HepG2 (cell line): ENCODE measurements around the gene GNAI2. TPM values are rescaled to one million over a fixed set of nuclear protein-coding genes. Genes with fewer than 3 reads are reported as not detected.

ENCODE experiments used
- ATAC-seq: fragments of 200-7000 bp; cut with Tn5 transposase; 3 replicates; pipeline ENCODE4 v1.9.1; 2020; ENCODE audit warnings: mild to moderate bottlenecking, moderate library complexity
- BruUV-seq: library from RNA; stranded (reverse); fragments of 400-500 nt; replicated peaks from 2 replicates; lab custom pipeline; 2021; lab: Mats Ljungman, UMichigan
- CTCF ChIA-PET: fragments of 300-600 bp; formaldehyde crosslinking; extraction: SDS; loops from one replicate; lab custom pipeline; 2021; ENCODE audit warnings: low total read pairs, inconsistent platforms, low intra/inter-chr PET ratio; lab: Yijun Ruan, JAX
- POLR2A ChIA-PET: fragments of 350-600 bp; sonication (Branson Sonifier 250); formaldehyde crosslinking; loops from one replicate; lab custom pipeline; 2020; ENCODE audit warnings: antibody characterized with exemption, inconsistent platforms; lab: Yijun Ruan, JAX
- DNase-seq: peaks from one replicate; pipeline ENCODE4 v3.0.0-alpha.2; 2015; ENCODE audit warnings: low spot score
- FAIRE-seq: peaks from 3 replicates; lab custom pipeline; 2011; peaks lifted over from hg19 to GRCh38; lab: Jason Lieb, UNC
- H2AFZ ChIP-seq: one replicate; pipeline ENCODE4 v1.6.1; 2011; ENCODE audit warnings: low read length, inconsistent platforms
- H3K27ac ChIP-seq: fragments of 300-600 bp; 3 replicates; pipeline ENCODE4 v1.8.0; 2011; ENCODE audit warnings: mixed run types, mild to moderate bottlenecking, mixed read lengths, low read length, inconsistent platforms; ENCODE audit not compliant: insufficient read depth; ENCODE audit errors: extremely low read length
- H3K27me3 ChIP-seq, 2 experiments: fragments of 200-600 bp in 1 of 2; 2 replicates in 1 of 2; 3 replicates in 1 of 2; pipeline versions ENCODE4 v1.6.0 to v1.8.0; 2011; ENCODE audit warnings: low read length in 2 of 2, mild to moderate bottlenecking in 2 of 2, moderate library complexity in 2 of 2, inconsistent platforms in 1 of 2; ENCODE audit not compliant: insufficient read depth in 2 of 2, control insufficient read depth in 1 of 2
- H3K36me3 ChIP-seq, 2 experiments: fragments of 200-600 bp in 1 of 2; replicated peaks in 1 of 2; 2 replicates in 1 of 2; 3 replicates in 1 of 2; pipeline versions ENCODE4 v1.5.1 to v1.8.0; 2011; ENCODE audit warnings: low read length in 2 of 2, inconsistent platforms in 1 of 2; ENCODE audit not compliant: insufficient read depth in 2 of 2, control insufficient read depth in 1 of 2
- H3K4me1 ChIP-seq: 2 replicates; pipeline ENCODE4 v1.5.1; 2012; ENCODE audit warnings: low read length, inconsistent platforms; ENCODE audit not compliant: insufficient read depth
- H3K4me2 ChIP-seq: 2 replicates; pipeline ENCODE4 v1.6.0; 2011; ENCODE audit warnings: low read depth, low read length, inconsistent platforms
- H3K4me3 ChIP-seq, 3 experiments: fragments of 200-600 bp in 1 of 3; sonication (generic), shearing (Covaris generic) in 1 of 3; replicated peaks in 1 of 3; 2 replicates each; pipeline ENCODE4 v1.5.1; 2011 to 2016; ENCODE audit warnings: low read length in 3 of 3, inconsistent platforms in 2 of 3, low read depth in 2 of 3, mild to moderate bottlenecking in 2 of 3, control low read depth in 1 of 3, mixed read lengths in 1 of 3; ENCODE audit not compliant: insufficient read depth in 1 of 3
- H3K79me2 ChIP-seq: one replicate; pipeline ENCODE4 v1.6.1; 2011; ENCODE audit warnings: low read length, inconsistent platforms; ENCODE audit not compliant: insufficient read depth
- H3K9ac ChIP-seq: 2 replicates; pipeline ENCODE4 v1.6.0; 2011; ENCODE audit warnings: mild to moderate bottlenecking, low read depth, low read length, inconsistent platforms; ENCODE audit not compliant: insufficient read depth
- H3K9me3 ChIP-seq: 2 replicates; pipeline ENCODE4 v1.5.1; 2012; ENCODE audit warnings: mild to moderate bottlenecking, low read length
- H4K20me1 ChIP-seq: 2 replicates; pipeline ENCODE4 v1.6.0; 2011; ENCODE audit warnings: inconsistent platforms, mild to moderate bottlenecking, low read length, moderate library complexity; ENCODE audit not compliant: insufficient read depth
- ESRRA ChIP-seq: sonication (generic); formaldehyde crosslinking; IDR thresholded peaks from 2 replicates; pipeline ENCODE4 v1.5.1; 2020; ENCODE audit warnings: mild to moderate bottlenecking, low read depth, missing genetic modification reagents
- FOXK1 ChIP-seq: sonication (generic); formaldehyde crosslinking; IDR thresholded peaks from 2 replicates; pipeline ENCODE4 v1.4.0; 2020; ENCODE audit warnings: low read depth, missing genetic modification reagents, borderline replicate concordance
- HDAC1 ChIP-seq: sonication (generic); formaldehyde crosslinking; IDR thresholded peaks from 2 replicates; pipeline ENCODE4 v1.5.1; 2020; ENCODE audit warnings: mild to moderate bottlenecking, missing genetic modification reagents
- KLF13 ChIP-seq: sonication (generic); formaldehyde crosslinking; IDR thresholded peaks from 2 replicates; pipeline ENCODE4 v1.4.0; 2020; ENCODE audit warnings: mild to moderate bottlenecking, missing genetic modification reagents
- PITX1 ChIP-seq: sonication (generic); formaldehyde crosslinking; IDR thresholded peaks from 2 replicates; pipeline ENCODE4 v1.5.1; 2020; ENCODE audit warnings: mild to moderate bottlenecking, missing genetic modification reagents
- RFX1 ChIP-seq: fragments of 450-650 bp; IDR thresholded peaks from 2 replicates; pipeline ENCODE4 v1.6.1; 2017
- SP1 ChIP-seq, 2 experiments: fragments of 450-650 bp in 1 of 2; sonication (generic) in 1 of 2; formaldehyde crosslinking in 1 of 2; IDR thresholded peaks; 2 replicates each; pipeline versions ENCODE4 v1.4.0 to v1.6.1; 2016 to 2020; ENCODE audit warnings: missing genetic modification reagents in 1 of 2
- ZBTB3 ChIP-seq: sonication (generic); formaldehyde crosslinking; IDR thresholded peaks from 2 replicates; pipeline ENCODE4 v1.4.0; 2020; ENCODE audit warnings: low read depth, mild to moderate bottlenecking, moderate library complexity, missing genetic modification reagents, borderline replicate concordance
- ZFAT ChIP-seq: sonication (generic); formaldehyde crosslinking; conservative IDR thresholded peaks from 2 replicates; pipeline ENCODE4 v1.8.1; 2023; ENCODE audit warnings: missing genetic modification reagents, inconsistent platforms
- ZFP82 ChIP-seq: sonication (generic); formaldehyde crosslinking; IDR thresholded peaks from 2 replicates; pipeline ENCODE4 v1.5.1; 2020; ENCODE audit warnings: mild to moderate bottlenecking, missing genetic modification reagents, borderline replicate concordance
- ZNF230 ChIP-seq: sonication (generic); formaldehyde crosslinking; IDR thresholded peaks from 2 replicates; pipeline ENCODE4 v1.4.0; 2020; ENCODE audit warnings: mild to moderate bottlenecking, missing genetic modification reagents
- ZNF263 ChIP-seq: sonication (generic); formaldehyde crosslinking; IDR thresholded peaks from 2 replicates; pipeline ENCODE4 v1.4.0; 2020; ENCODE audit warnings: missing genetic modification reagents
- ZNF3 ChIP-seq: IDR thresholded peaks from 2 replicates; pipeline ENCODE4 v1.7.0; 2017; ENCODE audit warnings: inconsistent platforms
- ZNF530 ChIP-seq: sonication (generic); formaldehyde crosslinking; IDR thresholded peaks from 2 replicates; pipeline ENCODE4 v1.5.0; 2020; ENCODE audit warnings: low read depth, mild to moderate bottlenecking, missing genetic modification reagents
- ZNF556 ChIP-seq: sonication (generic); formaldehyde crosslinking; IDR thresholded peaks from 2 replicates; pipeline ENCODE4 v1.4.0; 2020; ENCODE audit warnings: mild to moderate bottlenecking, missing genetic modification reagents, borderline replicate concordance
- ZNF609 ChIP-seq: sonication (generic); formaldehyde crosslinking; IDR thresholded peaks from 2 replicates; pipeline ENCODE4 v1.4.0; 2020; ENCODE audit warnings: mild to moderate bottlenecking, missing genetic modification reagents, borderline replicate concordance
- ZZZ3 ChIP-seq: sonication (generic); formaldehyde crosslinking; IDR thresholded peaks from 2 replicates; pipeline ENCODE4 v1.4.0; 2020; ENCODE audit warnings: missing genetic modification reagents, mild to moderate bottlenecking, borderline replicate concordance
- WGBS: methylation state at CpG from one replicate; pipeline ENCODE4 v1.1.6; 2017; ENCODE audit warnings: low lambda C conversion rate; 5-methylcytosine and 5-hydroxymethylcytosine counted together
- in situ Hi-C: cut with HindIII; loops from 2 replicates; pipeline ENCODE4 v1.10.0; 2017; ENCODE audit warnings: low pct_unique_long_range_greater_than_20kb; ENCODE audit not compliant: extremely low pct_ligation_motif_present
- intact Hi-C: fragments of 100-400 bp; cut with micrococcal nuclease; formaldehyde crosslinking; loops from one replicate; pipeline ENCODE4 v1.10.0; 2022; ENCODE audit not compliant: unreplicated experiment
- polyA plus RNA-seq, 8 experiments: library from polyadenylated mRNA; depleted of rRNA in 3 of 8; stranded (reverse) in 7 of 8; unstranded in 1 of 8; fragments of >200 nt; fragmentation: Illumina TruSeq in 4 of 8; extraction: Trizol in 4 of 8; gene quantifications; 2 replicates each; pipeline versions ENCODE4 v1.2.1 to v1.2.3, GENCODE V29; 2011 to 2016; ENCODE audit warnings: low read depth in 4 of 8, missing spikeins in 1 of 8, mixed read lengths in 1 of 8; ENCODE audit not compliant: insufficient read depth in 1 of 8
- total RNA-seq, 5 experiments: library from RNA; depleted of rRNA; stranded (reverse); fragments of >200 nt; fragmentation: Illumina TruSeq; extraction: Trizol; gene quantifications; 2 replicates each; pipeline ENCODE4 v1.2.3, GENCODE V29; 2016; ENCODE audit warnings: low read depth in 1 of 5
- TF ChIP-seq, protein P1 (sequence below): fragments of 450-650 bp; IDR thresholded peaks from 2 replicates; pipeline ENCODE4 v1.6.1; 2016

The GNAI2 gene
- total and polyA plus RNA-seq, 2 of the 13 experiments (the other 11 are each of a cell fraction or from before 2014, with no cell fraction given) = 51.1 to 66.2 TPM

- Histone ChIP-seq H3K27ac (peak overlapping the region; percentile 44), H3K27me3 (no peaks in the 10 kb centered on the region; a peak in 1 of 5 replicates), H3K79me2 (peaks cover 26% of the 10 kb centered on the region), H2AFZ (no peak overlapping the region), H3K36me3 (peaks cover 0 to 2% of the 10 kb centered on the region in 2 experiments; a peak in 1 of 5 replicates), H4K20me1 (no peaks in the 10 kb centered on the region), H3K9me3 (no peaks in the 10 kb centered on the region), H3K9ac (peak overlapping the region; percentile 81), H3K4me2 (peak overlapping the region; percentile 79), H3K4me1 (peaks cover 53% of the 10 kb centered on the region), H3K4me3 (peak overlapping the region; percentile 85 to 93 (median 87))
- DNase-seq (no peak), FAIRE-seq (no peak), ATAC-seq (no peak)
- POLR2A ChIA-PET = interaction anchor here (0.7 to 2.7 kb wide), 11 partner anchors 9 to 116 kb away, joined by 3 to 55 read pairs (median 14); no protein-coding TSS in a partner anchor
- intact Hi-C loops (no loop called here), in situ Hi-C loops (no loop called here)
- WGBS = 5% methylated on average over 12 of the region's 13 CpGs
- TSS peak; percentile 68 for BruUV-seq
- TF ChIP-seq ZNF530 (CRISPR knock-in tag) = 0 out of 2 replicates have a peak, but pooled peaks have one; percentile 21
- TF ChIP-seq ZNF263 (CRISPR knock-in tag) = 0 out of 2 replicates have a peak, but pooled peaks have one; percentile 39
- TF ChIP-seq ZNF556 (CRISPR knock-in tag) = no peak
- peak; percentile 6; the same call in 1 of the 2 replicates for TF ChIP-seq HDAC1
- no peak for TF ChIP-seq ZFAT
- no peak for TF ChIP-seq ZNF609 (CRISPR knock-in tag)
- no peak for TF ChIP-seq ZZZ3 (CRISPR knock-in tag)
- TF ChIP-seq PITX1 (CRISPR knock-in tag) = 0 out of 2 replicates have a peak, but pooled peaks have one; percentile 26
- no peak for TF ChIP-seq ZNF230 (CRISPR knock-in tag)
- 0 out of 2 replicates have a peak, but pooled peaks have one; percentile 2 for TF ChIP-seq ESRRA
- TF ChIP-seq, protein P1, sequence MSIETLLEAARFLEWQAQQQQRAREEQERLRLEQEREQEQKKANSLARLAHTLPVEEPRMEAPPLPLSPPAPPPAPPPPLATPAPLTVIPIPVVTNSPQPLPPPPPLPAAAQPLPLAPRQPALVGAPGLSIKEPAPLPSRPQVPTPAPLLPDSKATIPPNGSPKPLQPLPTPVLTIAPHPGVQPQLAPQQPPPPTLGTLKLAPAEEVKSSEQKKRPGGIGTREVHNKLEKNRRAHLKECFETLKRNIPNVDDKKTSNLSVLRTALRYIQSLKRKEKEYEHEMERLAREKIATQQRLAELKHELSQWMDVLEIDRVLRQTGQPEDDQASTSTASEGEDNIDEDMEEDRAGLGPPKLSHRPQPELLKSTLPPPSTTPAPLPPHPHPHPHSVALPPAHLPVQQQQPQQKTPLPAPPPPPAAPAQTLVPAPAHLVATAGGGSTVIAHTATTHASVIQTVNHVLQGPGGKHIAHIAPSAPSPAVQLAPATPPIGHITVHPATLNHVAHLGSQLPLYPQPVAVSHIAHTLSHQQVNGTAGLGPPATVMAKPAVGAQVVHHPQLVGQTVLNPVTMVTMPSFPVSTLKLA = no peak
- TF ChIP-seq SP1 (IDR thresholded peaks at IDR 0.05) = no peak
- TF ChIP-seq SP1 (CRISPR knock-in tag; IDR thresholded peaks at IDR 0.05) = no peak
- TF ChIP-seq ZFP82 (CRISPR knock-in tag) = 0 out of 2 replicates have a peak, but pooled peaks have one; percentile 3
- TF ChIP-seq RFX1 = no peak
- TF ChIP-seq FOXK1 (CRISPR knock-in tag) = no peak
- TF ChIP-seq KLF13 (CRISPR knock-in tag) = no peak
- no peak for TF ChIP-seq ZNF3
- no peak for TF ChIP-seq ZBTB3 (CRISPR knock-in tag)
- CTCF ChIA-PET = no interaction called here
Measured at GRCh38 chr3:50236484-50237132, 604 bp downstream of the GNAI2 start.
